ENCODE measurements around the gene EVC. TPM values are rescaled to one million over a fixed set of nuclear protein-coding genes. Genes with fewer than 3 reads are reported as not detected.

Gene EVC
- total and polyA plus RNA-seq, 2 of the 8 experiments (the other 6 are each of a cell fraction or from before 2014, with no cell fraction given), result 2.6 to 9.8 TPM

GRCh38 chr4:5770051-5770450 lies 59.0 kb downstream of the EVC start:
- CTCF ChIA-PET (ENCODE audit: partially characterized antibody), result interaction anchor here (0.9 to 1.5 kb wide), 3 partner anchors 14 to 17 kb away, joined by 3 to 5 read pairs (median 3); no protein-coding TSS in a partner anchor
- whole genome bisulfite sequencing, 2 experiments (ENCODE audit: extremely low coverage in 1 of 2, insufficient coverage in 1 of 2, insufficient read length in 1 of 2, insufficient replicate concordance in 2 of 2, low coverage in 1 of 2, low lambda C conversion rate in 2 of 2, missing lambda C conversion rate in 1 of 2), result 79% methylated on average over 4 of the region's 4 CpGs; no CpG with 5 or more reads in 1 of the 2 experiments
- H3K23me2 ChIP-seq (ENCODE audit: low read depth, low read length), result no peaks in the 10 kb centered on the region

More at GRCh38 chr4:5770051-5770450, 59.0 kb downstream of the EVC start:
- H3K9me3 ChIP-seq (ENCODE audit: insufficient read depth in 2 of 2, low read depth in 1 of 2, low read length in 1 of 2), result peaks cover 19 to 27% of the 10 kb centered on the region in 2 experiments
- H3K27ac ChIP-seq (ENCODE audit: low read depth, low read length), result no peak overlapping the region
- no peak overlapping the region for H4K5ac ChIP-seq (ENCODE audit: insufficient read length, low read depth, low read length)
- TF ChIP-seq TAF7 (optimal IDR thresholded peaks at IDR 0.05; ENCODE audit: borderline replicate concordance, low read depth, low read length) (no peak), EP300 (IDR thresholded peaks at IDR 0.05; ENCODE audit: borderline replicate concordance in 1 of 2, low read depth in 2 of 2, low read length in 2 of 2) (no peak), SUZ12 (IDR thresholded peaks at IDR 0.05; ENCODE audit: low read length) (no peak)
- H3K18ac ChIP-seq (ENCODE audit: extremely low read depth, low read length), result no peak overlapping the region
- H2BK5ac ChIP-seq (ENCODE audit: low read depth, low read length), result no peak overlapping the region
- H3K4me3 ChIP-seq (ENCODE audit: extremely low read depth in 1 of 4, insufficient read depth in 2 of 4, low read depth in 3 of 4, low read length in 4 of 4), result no peak overlapping the region
- no peak overlapping the region for H3K23ac ChIP-seq (ENCODE audit: insufficient read length)
- H3K56ac ChIP-seq (replicated peaks; ENCODE audit: insufficient read length, low read depth, low read length), result no peak overlapping the region
- no peak overlapping the region for H4K8ac ChIP-seq (ENCODE audit: extremely low read depth, insufficient read depth, low read length)
- H3K4me2 ChIP-seq (ENCODE audit: insufficient read depth in 1 of 2, low read depth in 2 of 2, low read length in 2 of 2), result no peak overlapping the region
- no peak overlapping the region for H2BK20ac ChIP-seq (ENCODE audit: low read length)
- H4K91ac ChIP-seq (replicated peaks; ENCODE audit: insufficient read length, low read length), result no peak overlapping the region
- POLR2A ChIA-PET (ENCODE audit: partially characterized antibody), result no interaction called here
- H3K4me1 ChIP-seq (replicated peaks in 1 of 4; ENCODE audit: control insufficient read depth in 3 of 4, insufficient read depth in 4 of 4, low read length in 3 of 4), result peaks cover 0 to 6% (median 3%) of the 10 kb centered on the region in 4 experiments; a peak in 3 of 7 replicates
- H4K20me1 ChIP-seq (replicated peaks in 1 of 2; ENCODE audit: control insufficient read depth in 1 of 2, insufficient read depth in 2 of 2, low read length in 2 of 2), result no peaks in the 10 kb centered on the region
- no peak overlapping the region for H2AFZ ChIP-seq (ENCODE audit: low read length)
- H3K36me3 ChIP-seq (ENCODE audit: control insufficient read depth in 2 of 4, insufficient read depth in 4 of 4, low read length in 3 of 4), result peaks cover 0 to 23% (median 3%) of the 10 kb centered on the region in 4 experiments; a peak in 3 of 8 replicates
- no peak overlapping the region for H2BK15ac ChIP-seq (ENCODE audit: low read length)
- FAIRE-seq, result no peak
- H3K27me3 ChIP-seq (replicated peaks in 1 of 4; ENCODE audit: control insufficient read depth in 3 of 4, extremely low read depth in 1 of 4, insufficient read depth in 3 of 4, low read length in 3 of 4), result no peaks in the 10 kb centered on the region
- H3K79me2 ChIP-seq (ENCODE audit: control insufficient read depth in 1 of 2, insufficient read depth in 2 of 2, low read length in 2 of 2), result no peaks in the 10 kb centered on the region
- H3K4ac ChIP-seq (replicated peaks; ENCODE audit: insufficient read length, low read depth, low read length), result no peak overlapping the region
- H3K9ac ChIP-seq (replicated peaks in 1 of 4; ENCODE audit: extremely low read depth in 1 of 4, low read depth in 3 of 4, low read length in 3 of 4), result no peak overlapping the region
- no peak overlapping the region for H2BK12ac ChIP-seq (ENCODE audit: low read depth, low read length)
- DNase-seq (ENCODE audit: low read depth in 1 of 2, low spot score in 2 of 2), result peak in 1 of 2 experiments; percentile 19
- H3K79me1 ChIP-seq (ENCODE audit: low read depth, low read length), result no peaks in the 10 kb centered on the region
- no peak overlapping the region for H3K14ac ChIP-seq (ENCODE audit: insufficient read length)
- H2AK5ac ChIP-seq (ENCODE audit: low read depth, low read length), result no peak overlapping the region
- H2BK120ac ChIP-seq (replicated peaks; ENCODE audit: low read depth, low read length), result no peak overlapping the region

All from H1 (cell line).